Measurements from ENCODE around the gene PTPRB.

GRCh38 chr12:70661466-70662161 lies 24.4 kb upstream of the PTPRB start:
- TF ChIP-seq CTCF (IDR thresholded peaks at IDR 0.05), result no peak
- no peak for TF ChIP-seq EP300 (IDR thresholded peaks at IDR 0.05)
- no peak for TF ChIP-seq POLR2A (IDR thresholded peaks at IDR 0.05)
- TF ChIP-seq POLR2AphosphoS5 (IDR thresholded peaks at IDR 0.05), result no peak

All from suprapubic skin (tissue), 4 donors.